ENCODE data around the gene NEU4.

NEU4 gene

DNA sequence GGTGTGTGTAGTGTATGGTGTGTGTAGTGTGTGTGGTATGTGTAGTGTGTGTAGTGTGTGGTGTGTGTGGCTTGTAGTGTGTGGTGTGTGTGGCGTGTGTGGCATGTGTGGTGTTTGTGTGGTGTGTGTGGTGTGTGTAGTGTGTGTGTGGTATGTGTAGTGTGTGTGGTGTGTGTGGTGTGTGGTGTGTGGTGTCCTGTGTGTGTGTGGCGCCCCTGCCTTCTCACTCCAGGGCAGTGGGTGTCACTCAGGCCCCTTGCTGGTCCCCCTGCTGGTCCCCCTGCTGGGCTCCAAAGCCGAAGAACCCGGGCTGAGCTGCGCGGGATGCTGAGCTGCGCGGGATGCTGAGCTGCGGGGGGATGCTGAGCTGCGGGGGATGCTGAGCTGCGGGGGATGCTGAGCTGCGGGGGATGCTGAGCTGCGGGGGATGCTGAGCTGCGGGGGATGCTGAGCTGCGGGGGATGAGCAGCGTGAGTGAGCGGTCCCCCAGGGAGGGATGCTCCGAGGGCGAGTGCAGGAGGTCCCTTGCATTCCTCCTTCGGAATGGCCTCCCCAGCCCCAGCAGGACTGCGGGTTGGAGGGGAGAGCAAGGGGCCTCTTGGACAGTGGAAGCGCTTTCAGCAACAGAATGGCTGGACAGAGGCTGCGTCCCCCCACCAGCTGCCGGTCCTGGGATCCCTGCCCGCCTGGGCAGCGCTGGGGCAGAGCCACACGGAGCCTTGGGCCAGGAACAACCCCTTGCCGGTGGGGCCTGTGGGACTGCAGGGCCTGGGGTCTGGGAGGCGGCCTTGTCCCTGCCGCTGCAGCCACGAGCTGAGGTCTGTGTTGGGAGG lies 57.2 kb downstream of the NEU4 start:
- DNase-seq (ENCODE audit: low spot score), result no peak
